Measurements from ENCODE around the gene EFCAB9.
"Not testable (repeated sequence)": the region's sequence is repeated elsewhere in the genome, so short reads cannot be mapped to it uniquely, and the experiment has no call there.

Gene EFCAB9

GRCh38 chr5:172185096-172185461, 8.9 kb upstream of the EFCAB9 start:
- no peak for DNase-seq
- intact Hi-C loops (cut with DNase I) = loop anchor here (5.0 to 10.0 kb wide), 2 partner anchors 97 to 180 kb away; partner anchors contain the start of genes FBXW11 and UBTD2

- intact Hi-C loops (cut with DNase I) = loop anchor here (5.0 to 10.0 kb wide), 2 partner anchors 96 to 181 kb away; partner anchors contain the start of genes FBXW11 and UBTD2
- peak in 2 of 42 donors; percentile 17 to 20 for DNase-seq
Measured at GRCh38 chr5:172186114-172186695, 7.8 kb upstream of the EFCAB9 start.

GRCh38 chr5:172187118-172188032, 6.6 kb upstream of the EFCAB9 start:
- intact Hi-C loops (cut with DNase I) = loop anchor here (1.0 to 10.0 kb wide), 3 partner anchors 80 to 183 kb away; partner anchors contain the start of genes FBXW11 and UBTD2
- DNase-seq = peak in 33 of 42 donors; percentile 22 to 81 (median 52)

- intact Hi-C loops (cut with DNase I) = loop anchor here (1.0 to 10.0 kb wide), 3 partner anchors 81 to 183 kb away; partner anchors contain the start of genes FBXW11 and UBTD2
- DNase-seq = peak; percentile 69 to 96 (median 92)
Measured at GRCh38 chr5:172188033-172188892, 5.7 kb upstream of the EFCAB9 start, which contains the start of gene STK10. TSS of gene STK10 (minus strand) at chr5:172188224. CDS start at chr5:172188042, 182 bp downstream.

GRCh38 chr5:172188893-172189692, 4.9 kb upstream of the EFCAB9 start:
- intact Hi-C loops (cut with DNase I) = loop anchor here (1.0 to 10.0 kb wide), 3 partner anchors 82 to 184 kb away; partner anchors contain the start of genes FBXW11 and UBTD2
- DNase-seq = peak in 1 of 42 donors; percentile 29

GRCh38 chr5:172189693-172190296, 4.2 kb upstream of the EFCAB9 start:
- no peak for DNase-seq
- intact Hi-C loops (cut with DNase I) = loop anchor here (5.0 to 10.0 kb wide), 2 partner anchors 93 to 185 kb away; partner anchors contain the start of genes FBXW11 and UBTD2

- no peak for DNase-seq
- intact Hi-C loops (cut with DNase I) = no loop called here
Measured at GRCh38 chr5:172194985-172195774, 1.2 kb downstream of the EFCAB9 start.

- peak in 1 of 42 donors; percentile 3 for DNase-seq
- intact Hi-C loops (cut with DNase I) = not testable (repeated sequence)
Measured at GRCh38 chr5:172197775-172198174, 3.8 kb downstream of the EFCAB9 start.

GRCh38 chr5:172199446-172199845, 5.5 kb downstream of the EFCAB9 start:
- intact Hi-C loops (cut with DNase I) = no loop called here
- DNase-seq = no peak

GRCh38 chr5:172200476-172200875, 6.5 kb downstream of the EFCAB9 start:
- DNase-seq = no peak
- intact Hi-C loops (cut with DNase I) = no loop called here

- intact Hi-C loops (cut with DNase I); DNase-seq: not testable (repeated sequence)
Measured at GRCh38 chr5:172205984-172206383, 12.0 kb downstream of the EFCAB9 start.

GRCh38 chr5:172207511-172207910, 13.5 kb downstream of the EFCAB9 start:
- intact Hi-C loops (cut with DNase I) = no loop called here
- no peak for DNase-seq

- DNase-seq = no peak
- intact Hi-C loops (cut with DNase I) = no loop called here
Measured at GRCh38 chr5:172209714-172210113, 15.7 kb downstream of the EFCAB9 start.

- DNase-seq = no peak
- intact Hi-C loops (cut with DNase I) = no loop called here
Measured at GRCh38 chr5:172211676-172212075, 17.7 kb downstream of the EFCAB9 start.

GRCh38 chr5:172213126-172213525, 19.2 kb downstream of the EFCAB9 start:
- intact Hi-C loops (cut with DNase I) = no loop called here
- no peak for DNase-seq

GRCh38 chr5:172216345-172216744, 22.4 kb downstream of the EFCAB9 start:
- no peak for DNase-seq
- intact Hi-C loops (cut with DNase I) = no loop called here

GRCh38 chr5:172219296-172219695, 25.3 kb downstream of the EFCAB9 start:
- DNase-seq = no peak
- intact Hi-C loops (cut with DNase I) = no loop called here
